ENCODE data around the gene PI4KB.

DNA sequence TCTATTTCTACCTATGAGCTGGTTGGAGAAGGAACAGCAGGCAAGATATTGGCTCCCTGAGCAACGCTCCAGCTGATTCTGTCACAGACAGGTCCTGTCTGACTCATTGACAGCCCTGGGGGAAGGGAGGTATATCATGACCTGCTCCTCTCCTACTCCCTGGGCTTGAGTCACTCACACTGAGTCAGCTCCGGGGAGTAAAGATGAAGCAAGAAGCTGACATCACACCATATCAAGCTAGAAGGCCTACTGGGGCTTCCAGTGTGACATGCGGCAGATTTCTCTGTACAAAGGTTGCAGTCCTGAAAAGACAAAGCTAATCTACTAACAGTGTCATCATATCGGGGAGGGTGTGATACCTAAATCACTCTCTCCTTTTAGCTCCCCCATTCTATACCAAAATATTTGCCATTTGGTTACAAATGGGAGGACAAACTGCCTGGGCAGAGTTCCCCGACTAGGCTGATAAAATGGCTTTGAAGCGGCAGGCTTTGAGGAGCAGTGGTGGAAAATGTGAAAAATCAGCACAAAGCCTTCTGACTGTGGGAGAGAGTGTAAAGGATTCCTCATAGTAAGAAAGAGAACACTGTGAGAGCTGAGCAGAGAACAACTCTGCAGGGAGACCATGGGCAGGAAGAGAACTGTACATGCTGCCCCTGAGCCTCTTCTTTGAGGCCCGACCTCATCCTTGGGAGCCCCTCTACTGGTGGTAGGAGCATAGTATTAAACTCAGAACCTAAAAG is 15.5 kb downstream of the PI4KB start:
- TF ChIP-seq, protein P1, sequence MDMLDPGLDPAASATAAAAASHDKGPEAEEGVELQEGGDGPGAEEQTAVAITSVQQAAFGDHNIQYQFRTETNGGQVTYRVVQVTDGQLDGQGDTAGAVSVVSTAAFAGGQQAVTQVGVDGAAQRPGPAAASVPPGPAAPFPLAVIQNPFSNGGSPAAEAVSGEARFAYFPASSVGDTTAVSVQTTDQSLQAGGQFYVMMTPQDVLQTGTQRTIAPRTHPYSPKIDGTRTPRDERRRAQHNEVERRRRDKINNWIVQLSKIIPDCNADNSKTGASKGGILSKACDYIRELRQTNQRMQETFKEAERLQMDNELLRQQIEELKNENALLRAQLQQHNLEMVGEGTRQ (IDR thresholded peaks at IDR 0.05; ENCODE audit: low read depth, low read length) = no peak
- TF ChIP-seq, protein P2, sequence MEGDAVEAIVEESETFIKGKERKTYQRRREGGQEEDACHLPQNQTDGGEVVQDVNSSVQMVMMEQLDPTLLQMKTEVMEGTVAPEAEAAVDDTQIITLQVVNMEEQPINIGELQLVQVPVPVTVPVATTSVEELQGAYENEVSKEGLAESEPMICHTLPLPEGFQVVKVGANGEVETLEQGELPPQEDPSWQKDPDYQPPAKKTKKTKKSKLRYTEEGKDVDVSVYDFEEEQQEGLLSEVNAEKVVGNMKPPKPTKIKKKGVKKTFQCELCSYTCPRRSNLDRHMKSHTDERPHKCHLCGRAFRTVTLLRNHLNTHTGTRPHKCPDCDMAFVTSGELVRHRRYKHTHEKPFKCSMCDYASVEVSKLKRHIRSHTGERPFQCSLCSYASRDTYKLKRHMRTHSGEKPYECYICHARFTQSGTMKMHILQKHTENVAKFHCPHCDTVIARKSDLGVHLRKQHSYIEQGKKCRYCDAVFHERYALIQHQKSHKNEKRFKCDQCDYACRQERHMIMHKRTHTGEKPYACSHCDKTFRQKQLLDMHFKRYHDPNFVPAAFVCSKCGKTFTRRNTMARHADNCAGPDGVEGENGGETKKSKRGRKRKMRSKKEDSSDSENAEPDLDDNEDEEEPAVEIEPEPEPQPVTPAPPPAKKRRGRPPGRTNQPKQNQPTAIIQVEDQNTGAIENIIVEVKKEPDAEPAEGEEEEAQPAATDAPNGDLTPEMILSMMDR (conservative IDR thresholded peaks at IDR 0.05; ENCODE audit: low read depth, low read length) = no peak
- 0 out of 2 replicates have a peak, but pooled peaks have one; percentile 44 for TF ChIP-seq POLR2A (IDR thresholded peaks at IDR 0.05; ENCODE audit: low read depth, low read length)
- peak; percentile 84; the same call in 1 of the 2 replicates for TF ChIP-seq MAZ (IDR thresholded peaks at IDR 0.05; ENCODE audit: borderline replicate concordance, low read depth, low read length)
- TF ChIP-seq RAD21 (IDR thresholded peaks at IDR 0.05; ENCODE audit: low read length) = no peak; the same call in 1 of the 2 replicates
- peak; percentile 68; the same call in 1 of the 2 replicates for TF ChIP-seq NFE2L2 (IDR thresholded peaks at IDR 0.05; ENCODE audit: low read depth, low read length)
- no peak for TF ChIP-seq RFX5 (IDR thresholded peaks at IDR 0.05; ENCODE audit: low read depth, low read length)
- peak; percentile 63; the same call in 1 of the 2 replicates for TF ChIP-seq CHD1 (IDR thresholded peaks at IDR 0.05; ENCODE audit: low read depth, low read length)
- no peak for TF ChIP-seq SMC3 (IDR thresholded peaks at IDR 0.05; ENCODE audit: low read depth, low read length)

Data from IMR-90 (cell line).